Neuronal stem cell (in vitro differentiated cells): Measurements from ENCODE around the gene ICAM1.
"Not testable (repeated sequence)": the region's sequence is repeated elsewhere in the genome, so short reads cannot be mapped to it uniquely, and the experiment has no call there.

Experiments
- DNase-seq: peaks from one replicate; pipeline ENCODE4 v3.0.0-alpha.2; 2013; ENCODE audit warnings: low spot score
- H2AFZ ChIP-seq: one replicate; pipeline ENCODE4 v1.6.1; 2013; ENCODE audit warnings: mild to moderate bottlenecking, low read length, inconsistent platforms
- H2AK5ac ChIP-seq: 2 replicates; pipeline ENCODE4 v1.6.1; 2013; ENCODE audit warnings: low read depth, mild to moderate bottlenecking, inconsistent platforms, low read length, moderate library complexity, mixed read lengths
- H2BK120ac ChIP-seq: 2 replicates; pipeline ENCODE4 v1.6.1; 2013; ENCODE audit warnings: low read depth, mild to moderate bottlenecking, inconsistent platforms, low read length, moderate library complexity, mixed read lengths
- H2BK12ac ChIP-seq: one replicate; pipeline ENCODE4 v1.6.1; 2013; ENCODE audit warnings: low read length, inconsistent platforms
- H2BK15ac ChIP-seq: 2 replicates; pipeline ENCODE4 v1.6.1; 2013; ENCODE audit warnings: mild to moderate bottlenecking, low read length, inconsistent platforms, mixed read lengths
- H2BK5ac ChIP-seq: one replicate; pipeline ENCODE4 v1.6.1; 2013; ENCODE audit warnings: inconsistent platforms, mild to moderate bottlenecking, low read length, moderate library complexity
- H3K14ac ChIP-seq: one replicate; pipeline ENCODE4 v1.6.1; 2013; ENCODE audit warnings: low read length, inconsistent platforms
- H3K18ac ChIP-seq: 2 replicates; pipeline ENCODE4 v1.6.1; 2013; ENCODE audit warnings: low read length, inconsistent platforms
- H3K23ac ChIP-seq: 2 replicates; pipeline ENCODE4 v1.6.1; 2013; ENCODE audit warnings: low read depth, mild to moderate bottlenecking, mixed read lengths, low read length, inconsistent platforms; ENCODE audit not compliant: poor library complexity
- H3K27ac ChIP-seq: replicated peaks from 3 replicates; pipeline ENCODE4 v1.5.1; 2013; ENCODE audit warnings: low read length, inconsistent platforms
- H3K27me3 ChIP-seq, 3 experiments: 2 replicates each; pipeline ENCODE4 v1.6.1; 2013; ENCODE audit warnings: low read length in 3 of 3, mild to moderate bottlenecking in 2 of 3, inconsistent platforms in 1 of 3, low read depth in 1 of 3, mixed read lengths in 1 of 3, moderate library complexity in 1 of 3; ENCODE audit not compliant: control insufficient read depth in 3 of 3, insufficient read depth in 3 of 3
- H3K36me3 ChIP-seq, 2 donors: replicated peaks in 1 of 2; 2 replicates each; pipeline ENCODE4 v1.6.1; 2013; ENCODE audit warnings: low read length in 2 of 2; ENCODE audit not compliant: control insufficient read depth in 2 of 2, insufficient read depth in 2 of 2
- H3K4ac ChIP-seq: 2 replicates; pipeline ENCODE4 v1.6.1; 2013; ENCODE audit warnings: inconsistent platforms, mild to moderate bottlenecking, low read length, moderate library complexity
- H3K4me1 ChIP-seq, 2 donors: 1 replicate in 1 of 2; 2 replicates in 1 of 2; pipeline ENCODE4 v1.6.1; 2013; ENCODE audit warnings: low read length in 2 of 2, low read depth in 1 of 2; ENCODE audit not compliant: control insufficient read depth in 2 of 2, insufficient read depth in 1 of 2
- H3K4me2 ChIP-seq: one replicate; pipeline ENCODE4 v1.6.1; 2013; ENCODE audit warnings: mild to moderate bottlenecking, low read length, inconsistent platforms; ENCODE audit not compliant: insufficient read depth, poor library complexity, severe bottlenecking
- H3K4me3 ChIP-seq, 2 donors: 2 replicates each; pipeline ENCODE4 v1.5.1; 2013; ENCODE audit warnings: low read length in 2 of 2, mild to moderate bottlenecking in 2 of 2, inconsistent platforms in 1 of 2, moderate library complexity in 1 of 2
- H3K79me1 ChIP-seq: one replicate; pipeline ENCODE4 v1.6.1; 2013; ENCODE audit warnings: low read depth, mild to moderate bottlenecking, inconsistent platforms, low read length, moderate library complexity
- H3K9ac ChIP-seq: one replicate; pipeline ENCODE4 v1.6.1; 2013; ENCODE audit warnings: mild to moderate bottlenecking, low read depth, low read length, inconsistent platforms; ENCODE audit not compliant: poor library complexity
- H3K9me3 ChIP-seq, 2 donors: replicated peaks in 1 of 2; 2 replicates each; pipeline versions ENCODE3 to v1.6.1; 2013; ENCODE audit warnings: low read length in 2 of 2, mild to moderate bottlenecking in 2 of 2, inconsistent platforms in 1 of 2, low read depth in 1 of 2, mixed read lengths in 1 of 2, moderate library complexity in 1 of 2; ENCODE audit not compliant: control insufficient read depth in 2 of 2, insufficient read depth in 1 of 2
- H4K8ac ChIP-seq: one replicate; pipeline ENCODE4 v1.6.1; 2013; ENCODE audit warnings: low read depth, mild to moderate bottlenecking, inconsistent platforms, low read length, moderate library complexity
- H4K91ac ChIP-seq: one replicate; pipeline ENCODE4 v1.6.1; 2013; ENCODE audit warnings: low read length, low read depth, mild to moderate bottlenecking, inconsistent platforms; ENCODE audit not compliant: poor library complexity
- WGBS, 2 donors: extraction: QIAGEN DNeasy Blood & Tissue Kit; methylation state at CpG; one replicate each; pipeline ENCODE4 v1.1.7; 2013; ENCODE audit warnings: missing lambda C conversion rate in 2 of 2, mixed read lengths in 1 of 2; ENCODE audit not compliant: insufficient read length in 2 of 2, insufficient replicate concordance in 1 of 2; ENCODE audit errors: extremely low coverage in 2 of 2; 5-methylcytosine and 5-hydroxymethylcytosine counted together

The ICAM1 gene

GRCh38 chr19:10237702-10238101, 33.2 kb upstream of the ICAM1 start:
- no peaks in the 10 kb centered on the region for H3K36me3 ChIP-seq
- no peaks in the 10 kb centered on the region for H3K9me3 ChIP-seq
- H3K23ac ChIP-seq: peak overlapping the region; percentile 85
- H3K4ac ChIP-seq: no peak overlapping the region
- H3K18ac ChIP-seq: no peak overlapping the region
- no peak overlapping the region for H4K8ac ChIP-seq
- no CpG with 5 or more reads among the region's 6 CpGs for WGBS, 2 donors
- no peak overlapping the region for H3K27ac ChIP-seq
- no peak overlapping the region for H4K91ac ChIP-seq
- H2AFZ ChIP-seq: no peak overlapping the region
- peaks cover 0 to 10% of the 10 kb centered on the region in 2 donors for H3K4me1 ChIP-seq
- no peak overlapping the region for H3K9ac ChIP-seq
- no peak for DNase-seq
- H2BK15ac ChIP-seq: no peak overlapping the region
- H3K4me3 ChIP-seq: no peak overlapping the region
- no peak overlapping the region for H3K14ac ChIP-seq
- peak overlapping the region; percentile 66 for H2BK5ac ChIP-seq
- H2BK120ac ChIP-seq: no peak overlapping the region
- no peak overlapping the region for H3K4me2 ChIP-seq
- H3K27me3 ChIP-seq: no peaks in the 10 kb centered on the region
- H2AK5ac ChIP-seq: no peak overlapping the region
- peaks cover 3% of the 10 kb centered on the region for H3K79me1 ChIP-seq
- no peak overlapping the region for H2BK12ac ChIP-seq

DNA sequence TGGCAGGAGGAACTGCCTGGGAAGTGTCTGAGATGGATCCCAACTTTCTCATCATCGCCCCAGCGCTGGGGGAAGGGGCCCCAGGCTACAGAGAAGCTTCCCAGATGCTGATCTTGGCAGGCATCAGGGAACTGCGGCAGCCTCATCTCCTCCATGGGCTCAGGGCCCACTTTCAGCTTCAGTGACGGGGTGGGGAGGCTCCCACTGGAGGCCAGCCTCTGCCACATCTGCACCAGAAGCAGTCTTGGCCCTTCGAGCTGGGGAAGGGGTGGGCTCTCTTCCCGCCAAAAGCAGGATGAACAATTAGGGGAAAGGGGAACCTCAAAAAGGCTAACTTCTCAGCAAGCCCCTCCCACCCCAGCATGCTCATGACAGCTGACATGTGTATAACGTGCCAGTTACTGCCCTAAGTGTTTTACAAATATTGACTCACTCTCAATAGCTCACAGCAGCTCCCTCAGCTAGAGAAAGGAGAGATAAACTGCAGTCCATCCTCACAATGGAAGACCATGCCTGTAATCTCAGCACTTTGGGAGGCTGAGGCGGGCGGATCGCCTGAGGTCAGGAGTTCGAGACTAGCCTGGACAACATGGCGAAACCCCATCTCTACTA, 32.6 kb upstream of the ICAM1 start:
- Histone ChIP-seq H3K14ac (no peak overlapping the region), H4K8ac (no peak overlapping the region), H3K27ac (no peak overlapping the region), H2AFZ (no peak overlapping the region), H3K36me3 (no peaks in the 10 kb centered on the region), H2AK5ac (no peak overlapping the region), H3K4me1 (peaks cover 0 to 13% of the 10 kb centered on the region in 2 donors), H2BK15ac (peak overlapping the region; percentile 58), H3K9me3 (no peaks in the 10 kb centered on the region), H3K18ac (no peak overlapping the region), H3K4me2 (no peak overlapping the region), H3K79me1 (peaks cover 3% of the 10 kb centered on the region), H3K27me3 (no peaks in the 10 kb centered on the region), H2BK12ac (no peak overlapping the region), H3K23ac (peak overlapping the region; percentile 85), H4K91ac (no peak overlapping the region), H3K4ac (no peak overlapping the region), H3K9ac (no peak overlapping the region), H2BK5ac (peak overlapping the region; percentile 66), H2BK120ac (no peak overlapping the region), H3K4me3 (peak overlapping the region in 1 of 2 donors; percentile 54)
- DNase-seq: no peak
- WGBS, 2 donors: no CpG with 5 or more reads among the region's 12 CpGs

DNA sequence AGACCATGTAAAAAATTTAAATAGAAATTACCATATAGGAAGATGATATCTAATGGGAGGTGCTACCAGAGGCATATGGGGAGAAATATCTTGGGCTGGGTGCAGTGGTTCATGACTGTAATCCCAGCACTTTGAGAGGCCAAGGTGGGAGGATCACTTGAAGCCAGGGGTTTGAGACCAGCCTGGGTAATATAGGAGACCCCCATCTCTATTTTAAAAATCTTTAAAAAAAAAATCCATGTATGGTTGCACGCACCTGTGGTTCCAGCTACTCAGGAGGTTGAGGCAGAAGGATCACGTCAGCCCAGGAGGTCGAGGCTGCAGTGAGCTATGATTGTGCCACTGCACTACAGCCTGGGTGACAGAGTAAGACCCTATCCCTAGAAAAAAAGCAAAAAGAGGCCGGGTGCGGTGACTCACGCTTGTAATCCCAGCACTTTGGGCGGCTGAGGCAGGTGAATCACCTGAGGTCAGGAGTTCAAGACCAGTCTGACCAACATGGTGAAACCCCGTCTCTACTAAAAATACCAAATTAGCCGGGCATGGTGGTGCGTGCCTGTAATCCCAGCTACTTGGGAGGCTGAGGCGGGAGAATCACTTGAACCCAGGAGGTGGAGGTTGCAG, 29.0 kb upstream of the ICAM1 start:
- WGBS, 2 donors: no CpG with 5 or more reads among the region's 11 CpGs
- not testable (repeated sequence) for H3K14ac ChIP-seq, H4K8ac ChIP-seq, H3K23ac ChIP-seq, H2AFZ ChIP-seq, H3K18ac ChIP-seq, H3K9ac ChIP-seq, H3K4me3 ChIP-seq, H3K4ac ChIP-seq, H2BK15ac ChIP-seq, H2BK120ac ChIP-seq, H3K79me1 ChIP-seq, DNase-seq, H3K27ac ChIP-seq, H3K9me3 ChIP-seq, H3K27me3 ChIP-seq, H2BK12ac ChIP-seq, H3K36me3 ChIP-seq, H4K91ac ChIP-seq, H3K4me1 ChIP-seq, H3K4me2 ChIP-seq, H2AK5ac ChIP-seq, H2BK5ac ChIP-seq

GRCh38 chr19:10243606-10244005, 27.3 kb upstream of the ICAM1 start:
- Histone ChIP-seq H2BK12ac (no peak overlapping the region), H3K9me3 (no peaks in the 10 kb centered on the region), H2BK5ac (no peak overlapping the region), H3K4me3 (no peak overlapping the region), H2AFZ (no peak overlapping the region), H3K27ac (no peak overlapping the region), H3K18ac (no peak overlapping the region), H3K23ac (no peak overlapping the region), H4K91ac (no peak overlapping the region), H3K27me3 (no peaks in the 10 kb centered on the region), H3K14ac (no peak overlapping the region), H4K8ac (no peak overlapping the region), H3K9ac (no peak overlapping the region), H3K4me1 (peaks cover 0 to 6% of the 10 kb centered on the region in 2 donors), H2BK120ac (no peak overlapping the region), H3K36me3 (no peaks in the 10 kb centered on the region), H2BK15ac (no peak overlapping the region), H3K4ac (no peak overlapping the region), H2AK5ac (no peak overlapping the region), H3K79me1 (no peaks in the 10 kb centered on the region), H3K4me2 (no peak overlapping the region)
- DNase-seq: no peak
- no CpG with 5 or more reads among the region's 7 CpGs for WGBS, 2 donors
